GM12878 (cell line): ENCODE measurements around the gene CCDC74B. TPM values are rescaled to one million over a fixed set of nuclear protein-coding genes. Genes with fewer than 3 reads are reported as not detected.

Experiments
- CBFB ChIP-seq: IDR thresholded peaks from 2 replicates; pipeline ENCODE4 v1.6.1; 2016; ENCODE audit warnings: antibody characterized with exemption, low read depth
- HDGF ChIP-seq: fragments of 450-650 bp; IDR thresholded peaks from 2 replicates; pipeline ENCODE4 v1.6.1; 2016; ENCODE audit warnings: antibody characterized with exemption
- JUND ChIP-seq: IDR thresholded peaks from 2 replicates; pipeline ENCODE4 v1.6.1; 2012; ENCODE audit warnings: low read depth, mild to moderate bottlenecking, low read length, improper control_type of control experiment, moderate library complexity
- KLF5 ChIP-seq: fragments of 450-650 bp; IDR thresholded peaks from 2 replicates; pipeline ENCODE4 v1.6.1; 2014; ENCODE audit warnings: mild to moderate bottlenecking; ENCODE audit not compliant: partially characterized antibody
- MYB ChIP-seq: fragments of 150-350 bp; IDR thresholded peaks from 2 replicates; pipeline ENCODE4 v1.6.1; 2014; ENCODE audit warnings: mild to moderate bottlenecking, low read depth, low read length, borderline replicate concordance
- NR2C2 ChIP-seq: IDR thresholded peaks from 2 replicates; pipeline ENCODE4 v1.6.1; 2011; ENCODE audit warnings: borderline replicate concordance, low read depth; ENCODE audit not compliant: control insufficient read depth, insufficient read length
- POLR2AphosphoS5 ChIP-seq: IDR thresholded peaks from 2 replicates; pipeline ENCODE4 v1.6.1; 2011; ENCODE audit warnings: mild to moderate bottlenecking, low read length, inconsistent platforms
- PRDM15 ChIP-seq: fragments of 450-650 bp; formaldehyde crosslinking; IDR thresholded peaks from 2 replicates; pipeline ENCODE4 v1.4.0; 2020; ENCODE audit warnings: mild to moderate bottlenecking, moderate library complexity
- SMAD1 ChIP-seq: fragments of 450-650 bp; IDR thresholded peaks from 2 replicates; pipeline ENCODE4 v1.6.1; 2018; ENCODE audit warnings: mild to moderate bottlenecking, low read depth; ENCODE audit not compliant: partially characterized antibody
- SUPT20H ChIP-seq: IDR thresholded peaks from 2 replicates; pipeline ENCODE4 v1.6.1; 2011; ENCODE audit warnings: low read depth, mild to moderate bottlenecking, low read length, moderate library complexity, borderline replicate concordance; ENCODE audit not compliant: control insufficient read depth
- USF2 ChIP-seq: IDR thresholded peaks from 2 replicates; pipeline ENCODE4 v1.6.1; 2011; ENCODE audit warnings: low read depth, low read length, improper control_type of control experiment, borderline replicate concordance
- WRNIP1 ChIP-seq: IDR thresholded peaks from 2 replicates; pipeline ENCODE4 v1.6.1; 2011; ENCODE audit warnings: low read depth, low read length, improper control_type of control experiment, borderline replicate concordance
- polyA plus RNA-seq, 11 experiments: library from polyadenylated mRNA; depleted of rRNA in 4 of 11; unstranded in 6 of 11; stranded (reverse) in 5 of 11; fragments of >200 nt; fragmentation: Nextera tagmentation in 4 of 11; fragmentation: Illumina TruSeq in 1 of 11; extraction: Ambion mirVana in 4 of 11; extraction: Trizol in 1 of 11; gene quantifications; 1 replicate in 1 of 11; 2 replicates in 10 of 11; pipeline versions ENCODE4 v1.2.1 to v1.2.3, GENCODE V29; 2011 to 2016; ENCODE audit warnings: inconsistent platforms in 2 of 11, missing spikeins in 2 of 11, low read depth in 1 of 11
- total RNA-seq, 4 experiments: library from RNA; depleted of rRNA in 3 of 4; stranded (reverse); fragments of >200 nt in 3 of 4; fragmentation: Illumina TruSeq in 1 of 4; extraction: Trizol in 1 of 4; gene quantifications; 2 replicates each; pipeline versions ENCODE4 v1.2.1 to v1.2.3, GENCODE V29; 2013 to 2021
- TF ChIP-seq, protein P1 (sequence below): fragments of 450-650 bp; IDR thresholded peaks from 2 replicates; pipeline ENCODE4 v1.6.1; 2017; ENCODE audit warnings: mild to moderate bottlenecking

The CCDC74B gene
- total and polyA plus RNA-seq, 10 of the 15 experiments (the other 5 are each of a cell fraction or from before 2014, with no cell fraction given) = 0.52 to 21.2 (median 9.7) TPM

DNA sequence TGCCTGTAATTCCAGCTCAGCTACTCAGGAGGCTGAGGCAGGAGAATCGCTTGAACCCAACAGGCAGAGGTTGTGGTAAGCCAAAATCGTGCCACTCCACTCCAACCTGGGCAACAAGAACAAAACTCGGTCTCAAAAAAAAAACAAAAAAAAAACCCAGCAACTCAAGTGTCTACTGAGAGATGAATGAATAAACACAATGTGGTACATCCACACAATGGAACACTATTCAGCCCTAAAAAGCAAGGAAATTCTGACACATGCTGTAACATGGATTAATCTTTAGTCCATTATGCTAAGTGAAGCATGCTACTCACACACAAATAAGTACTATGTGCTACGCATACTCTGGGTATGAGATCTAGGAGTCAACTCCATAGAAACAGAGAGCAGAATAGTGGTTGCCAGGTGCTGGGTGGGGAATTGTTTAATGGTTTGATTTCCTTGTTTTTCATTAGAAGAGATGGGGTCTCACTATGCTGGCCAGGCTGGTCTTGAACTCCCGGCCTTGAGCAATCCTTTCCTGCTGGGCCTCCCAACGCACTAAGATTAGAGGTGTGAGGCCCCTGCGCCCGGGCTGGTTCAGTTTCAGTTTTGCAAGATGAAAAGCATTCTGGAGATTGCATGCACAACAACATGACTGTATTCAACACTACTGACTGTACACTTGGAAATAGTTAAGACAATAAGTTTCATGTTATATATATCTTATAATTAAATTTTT is 20.5 kb upstream of the CCDC74B start (continued):
- TF ChIP-seq USF2 (no peak), HDGF (no peak), JUND (no peak), WRNIP1 (no peak), KLF5 (no peak), SUPT20H (no peak), PRDM15 (CRISPR knock-in tag) (no peak), NR2C2 (no peak), SMAD1 (no peak), CBFB (no peak), POLR2AphosphoS5 (no peak), MYB (no peak)
- TF ChIP-seq, protein P1, sequence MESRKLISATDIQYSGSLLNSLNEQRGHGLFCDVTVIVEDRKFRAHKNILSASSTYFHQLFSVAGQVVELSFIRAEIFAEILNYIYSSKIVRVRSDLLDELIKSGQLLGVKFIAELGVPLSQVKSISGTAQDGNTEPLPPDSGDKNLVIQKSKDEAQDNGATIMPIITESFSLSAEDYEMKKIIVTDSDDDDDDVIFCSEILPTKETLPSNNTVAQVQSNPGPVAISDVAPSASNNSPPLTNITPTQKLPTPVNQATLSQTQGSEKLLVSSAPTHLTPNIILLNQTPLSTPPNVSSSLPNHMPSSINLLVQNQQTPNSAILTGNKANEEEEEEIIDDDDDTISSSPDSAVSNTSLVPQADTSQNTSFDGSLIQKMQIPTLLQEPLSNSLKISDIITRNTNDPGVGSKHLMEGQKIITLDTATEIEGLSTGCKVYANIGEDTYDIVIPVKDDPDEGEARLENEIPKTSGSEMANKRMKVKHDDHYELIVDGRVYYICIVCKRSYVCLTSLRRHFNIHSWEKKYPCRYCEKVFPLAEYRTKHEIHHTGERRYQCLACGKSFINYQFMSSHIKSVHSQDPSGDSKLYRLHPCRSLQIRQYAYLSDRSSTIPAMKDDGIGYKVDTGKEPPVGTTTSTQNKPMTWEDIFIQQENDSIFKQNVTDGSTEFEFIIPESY = no peak
